CD4-positive, alpha-beta T cell (primary cell): ENCODE data around the gene PSMD9. TPM values are rescaled to one million over a fixed set of nuclear protein-coding genes. Genes with fewer than 3 reads are reported as not detected.

Source experiments
- ATAC-seq: fragments of 200-7000 bp; cut with Tn5 transposase; one replicate; pipeline ENCODE4 v1.10.0; 2022; ENCODE audit warnings: mild to moderate bottlenecking; ENCODE audit not compliant: poor library complexity
- CTCF ChIA-PET: fragments of 350-600 bp; sonication (Branson Sonifier 250); formaldehyde crosslinking; loops from one replicate; lab custom pipeline; 2021; ENCODE audit warnings: antibody characterized with exemption, inconsistent platforms; lab: Charles Lee
- POLR2A ChIA-PET: fragments of 350-600 bp; sonication (Branson Sonifier 250); formaldehyde crosslinking; loops from one replicate; lab custom pipeline; 2021; ENCODE audit warnings: antibody characterized with exemption, inconsistent platforms; lab: Charles Lee
- DNase-seq, 14 experiments: peaks; one replicate each; pipeline ENCODE4 v3.0.0-alpha.2; 2013 to 2020; ENCODE audit warnings: mixed read lengths in 2 of 14
- H3K27ac ChIP-seq, 2 donors: one replicate each; pipeline versions ENCODE4 v1.5.1 to v1.7.0; 2013; ENCODE audit warnings: low read length in 2 of 2, low read depth in 1 of 2, mild to moderate bottlenecking in 1 of 2
- H3K27me3 ChIP-seq, 2 experiments: 1 replicate in 1 of 2; 2 replicates in 1 of 2; pipeline versions ENCODE4 v1.6.1 to v1.7.0; 2013; ENCODE audit warnings: low read length in 2 of 2, control low read depth in 1 of 2, mild to moderate bottlenecking in 1 of 2, moderate library complexity in 1 of 2; ENCODE audit not compliant: insufficient read depth in 2 of 2, control insufficient read depth in 1 of 2
- H3K36me3 ChIP-seq: one replicate; pipeline ENCODE4 v1.6.1; 2013; ENCODE audit warnings: low read length, control low read depth; ENCODE audit not compliant: insufficient read depth
- H3K4me1 ChIP-seq: one replicate; pipeline ENCODE4 v1.6.1; 2013; ENCODE audit warnings: low read length, control low read depth; ENCODE audit not compliant: insufficient read depth
- H3K4me3 ChIP-seq: one replicate; pipeline ENCODE4 v1.5.1; 2013; ENCODE audit warnings: mild to moderate bottlenecking, low read length, moderate library complexity
- H3K9me3 ChIP-seq, 2 experiments: 1 replicate in 1 of 2; 2 replicates in 1 of 2; pipeline versions ENCODE4 v1.6.1 to v1.7.0; 2013; ENCODE audit warnings: low read length in 2 of 2, mild to moderate bottlenecking in 2 of 2, control low read depth in 1 of 2, moderate library complexity in 1 of 2; ENCODE audit not compliant: control insufficient read depth in 1 of 2, insufficient read depth in 1 of 2
- H3K27ac Mint-ChIP-seq: one replicate; pipeline ENCODE4 v1.8.0; 2020; ENCODE audit warnings: mixed read lengths
- H3K27me3 Mint-ChIP-seq: one replicate; pipeline ENCODE4 v1.8.0; 2021; ENCODE audit warnings: mixed read lengths
- H3K36me3 Mint-ChIP-seq: one replicate; pipeline ENCODE4 v1.8.0; 2021; ENCODE audit warnings: low read depth, mixed read lengths
- H3K4me1 Mint-ChIP-seq: one replicate; pipeline ENCODE4 v1.8.0; 2021; ENCODE audit warnings: low read depth, mixed read lengths
- H3K4me3 Mint-ChIP-seq: one replicate; pipeline ENCODE4 v1.8.0; 2020; ENCODE audit warnings: mild to moderate bottlenecking, mixed read lengths
- H3K9me3 Mint-ChIP-seq: one replicate; pipeline ENCODE4 v1.8.0; 2020; ENCODE audit warnings: mixed read lengths
- CTCF ChIP-seq: fragments of 200-600 bp; IDR thresholded peaks from one replicate; pipeline ENCODE4 v1.8.0; 2022; ENCODE audit warnings: antibody characterized with exemption, mild to moderate bottlenecking
- intact Hi-C, 2 experiments: fragments of 100-400 bp; cut with DNase I in 1 of 2; cut with micrococcal nuclease in 1 of 2; formaldehyde crosslinking; loops; one replicate each; pipeline versions ENCODE4 v1.15.1 to v1.9.0; 2023 to 2025; cut with DNase I, micrococcal nuclease
- total RNA-seq, 174 experiments: library from RNA in 2 of 174; stranded (reverse) in 2 of 174; gene quantifications; one replicate each; pipeline ENCODE4 v1.2.3 and lab custom pipeline; 2021 to 2026

The PSMD9 gene
- total RNA-seq, 2 experiments from 2014 or later = 29.5 to 31.8 TPM

GRCh38 chr12:121898287-121898686 is 9.7 kb downstream of the PSMD9 start:
- no peaks in the 10 kb centered on the region for H3K9me3 Mint-ChIP-seq
- peaks cover 91% of the 10 kb centered on the region for H3K36me3 Mint-ChIP-seq
- DNase-seq (no peak), ATAC-seq (no peak)
- Histone ChIP-seq H3K27me3 (no peaks in the 10 kb centered on the region), H3K36me3 (peaks cover 74% of the 10 kb centered on the region), H3K4me1 (peaks cover 10% of the 10 kb centered on the region), H3K9me3 (no peaks in the 10 kb centered on the region), H3K27ac (no peak overlapping the region), H3K4me3 (no peak overlapping the region)
- ChIA-PET CTCF (no interaction called here), POLR2A (interaction anchor here (0.6 kb wide), 1 partner anchor 10 kb away, joined by 3 read pairs; the partner anchor contains the start of gene PSMD9)
- H3K27ac Mint-ChIP-seq = no peak overlapping the region
- intact Hi-C loops = no loop called here
- no peak overlapping the region for H3K4me3 Mint-ChIP-seq
- H3K4me1 Mint-ChIP-seq = peaks cover 18% of the 10 kb centered on the region
- no peak for TF ChIP-seq CTCF
- no peaks in the 10 kb centered on the region for H3K27me3 Mint-ChIP-seq

GRCh38 chr12:121899590-121899989 is 11.0 kb downstream of the PSMD9 start:
- Mint-ChIP-seq H3K4me1 (peaks cover 5% of the 10 kb centered on the region), H3K27ac (no peak overlapping the region), H3K4me3 (no peak overlapping the region), H3K36me3 (peaks cover 83% of the 10 kb centered on the region), H3K9me3 (no peaks in the 10 kb centered on the region), H3K27me3 (no peaks in the 10 kb centered on the region)
- Histone ChIP-seq H3K9me3 (no peaks in the 10 kb centered on the region), H3K36me3 (peaks cover 80% of the 10 kb centered on the region), H3K27me3 (no peaks in the 10 kb centered on the region), H3K4me1 (no peaks in the 10 kb centered on the region), H3K4me3 (no peak overlapping the region), H3K27ac (no peak overlapping the region)
- intact Hi-C loops = no loop called here
- ChIA-PET CTCF (no interaction called here), POLR2A (no interaction called here)
- DNase-seq = no peak
- ATAC-seq = no peak
- no peak for TF ChIP-seq CTCF

DNA sequence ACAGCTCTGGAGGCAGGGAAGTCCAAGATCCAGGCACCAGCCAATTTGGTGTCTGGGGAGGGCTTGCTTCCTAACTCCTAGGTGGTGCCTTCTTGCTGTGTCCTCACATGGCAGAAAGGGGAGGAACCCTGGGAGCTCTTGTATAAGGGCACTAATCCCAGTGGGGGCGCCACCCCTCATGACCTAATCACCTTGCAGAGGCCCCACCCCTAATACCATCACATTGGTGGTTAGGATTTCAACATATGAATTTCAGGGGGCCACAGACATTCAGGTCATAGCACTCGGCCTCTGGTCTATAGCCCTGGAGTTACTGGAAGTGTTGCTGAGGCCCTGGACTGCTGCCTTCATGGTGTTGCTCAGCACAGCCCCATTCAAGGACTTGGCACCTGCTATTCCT is 14.6 kb downstream of the PSMD9 start:
- Mint-ChIP-seq H3K27ac (no peak overlapping the region), H3K27me3 (no peaks in the 10 kb centered on the region), H3K36me3 (peaks cover 74% of the 10 kb centered on the region), H3K9me3 (no peaks in the 10 kb centered on the region), H3K4me1 (no peaks in the 10 kb centered on the region), H3K4me3 (no peak overlapping the region)
- intact Hi-C loops = no loop called here
- H3K4me1 ChIP-seq = no peaks in the 10 kb centered on the region
- H3K36me3 ChIP-seq = peaks cover 64% of the 10 kb centered on the region
- ChIA-PET CTCF (no interaction called here), POLR2A (no interaction called here)
- ATAC-seq = no peak
- H3K9me3 ChIP-seq = no peaks in the 10 kb centered on the region
- H3K27ac ChIP-seq = no peak overlapping the region
- no peak for TF ChIP-seq CTCF
- no peak overlapping the region for H3K4me3 ChIP-seq
- DNase-seq = no peak
- H3K27me3 ChIP-seq = no peaks in the 10 kb centered on the region
